ENCODE results near the gene MDH2.
"Not testable (repeated sequence)": the region's sequence is repeated elsewhere in the genome, so short reads cannot be mapped to it uniquely, and the experiment has no call there.

Gene MDH2, protein sequence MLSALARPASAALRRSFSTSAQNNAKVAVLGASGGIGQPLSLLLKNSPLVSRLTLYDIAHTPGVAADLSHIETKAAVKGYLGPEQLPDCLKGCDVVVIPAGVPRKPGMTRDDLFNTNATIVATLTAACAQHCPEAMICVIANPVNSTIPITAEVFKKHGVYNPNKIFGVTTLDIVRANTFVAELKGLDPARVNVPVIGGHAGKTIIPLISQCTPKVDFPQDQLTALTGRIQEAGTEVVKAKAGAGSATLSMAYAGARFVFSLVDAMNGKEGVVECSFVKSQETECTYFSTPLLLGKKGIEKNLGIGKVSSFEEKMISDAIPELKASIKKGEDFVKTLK

DNA sequence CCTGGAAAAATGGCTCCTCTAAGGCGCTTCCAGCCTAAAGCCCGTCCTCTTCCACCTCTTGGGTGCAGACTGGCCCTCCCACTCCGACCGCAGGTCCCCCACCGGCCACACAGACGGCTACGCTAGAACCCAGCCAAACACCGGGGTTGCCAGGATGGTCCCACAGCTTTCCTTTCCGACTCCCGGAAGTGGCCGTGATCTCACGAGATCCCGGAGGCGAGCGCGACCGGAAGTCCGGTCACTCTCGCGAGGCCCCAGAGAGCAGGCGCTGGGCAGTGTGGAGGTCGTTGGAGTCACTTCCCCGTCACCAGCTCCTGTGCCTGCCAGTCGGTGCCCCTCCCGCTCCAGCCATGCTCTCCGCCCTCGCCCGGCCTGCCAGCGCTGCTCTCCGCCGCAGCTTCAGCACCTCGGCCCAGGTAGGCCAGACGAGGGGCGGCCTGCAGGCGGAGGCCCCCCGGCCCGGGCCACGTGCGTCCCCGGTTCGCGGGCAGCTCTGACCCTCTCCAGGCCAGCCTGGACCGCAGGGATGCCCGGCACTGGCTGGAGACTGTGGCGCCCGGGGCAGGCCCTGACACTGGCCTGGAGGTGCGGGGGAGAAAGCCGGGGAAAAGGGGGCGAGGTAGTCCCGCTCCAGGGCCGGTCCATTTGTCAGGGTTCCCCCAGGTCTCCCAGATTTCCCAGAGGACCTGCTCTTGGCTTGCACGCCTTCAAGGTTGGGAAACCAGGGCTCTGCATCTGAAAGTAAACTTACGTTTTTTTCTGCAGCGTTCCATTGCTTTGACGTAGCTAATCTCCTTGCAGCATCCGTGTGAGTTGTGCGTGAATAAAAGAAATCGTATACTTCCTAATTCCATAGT lies at the start of gene MDH2, which contains the start of gene STYXL1:
Gene MDH2 (plus strand): TSS at position 296 of the 857 bp plus-strand sequence. CDS start 55 bp downstream, at position 351.
Gene STYXL1 (minus strand): TSS at position 190 of the 857 bp plus-strand sequence. CDS start 17,477 bp downstream, outside the sequence.
- peak; percentile 93 for DNase-seq (ENCODE audit: low read depth)

DNA sequence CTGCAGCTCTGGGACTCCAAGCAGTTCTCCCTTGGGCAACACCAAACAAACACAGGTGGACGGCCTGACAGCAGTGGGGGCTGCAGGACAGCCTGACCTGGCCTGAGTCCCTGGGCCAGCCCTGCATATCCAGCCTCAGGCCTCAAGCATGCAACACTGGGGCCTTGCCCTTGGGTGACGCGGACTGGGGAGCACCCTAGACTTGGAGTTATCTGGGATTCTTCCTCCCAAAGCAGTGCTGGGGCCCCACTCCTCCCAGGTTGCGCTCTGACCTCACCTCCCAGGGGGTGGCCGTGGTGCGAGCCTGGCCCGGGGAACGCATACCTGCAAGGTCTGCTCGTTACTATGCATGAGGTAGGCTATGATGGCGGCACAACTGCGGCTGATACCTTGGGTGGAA lies 47.3 kb upstream of the MDH2 start:
- DNase-seq (ENCODE audit: low read depth): no peak

DNA sequence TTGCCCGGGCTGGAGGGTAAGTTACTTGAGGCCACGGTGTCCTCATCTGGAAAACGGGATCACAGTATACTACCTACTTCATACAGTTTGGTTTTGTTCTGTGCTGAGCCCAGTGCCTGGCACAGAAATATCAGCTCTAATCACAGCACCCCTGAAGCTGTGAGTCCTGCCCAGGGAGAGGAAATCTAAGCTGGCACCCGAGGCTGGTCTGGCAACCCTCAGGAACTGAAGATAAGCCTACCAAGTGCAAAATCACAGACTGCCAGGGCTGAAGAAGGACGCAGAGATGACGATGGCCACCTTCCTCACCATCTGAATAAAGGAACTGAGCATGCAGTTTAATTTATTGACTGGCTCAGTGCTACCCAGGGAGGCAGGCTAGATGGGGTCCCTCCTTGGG lies 45.8 kb upstream of the MDH2 start:
- no peak for DNase-seq (ENCODE audit: low read depth)

DNA sequence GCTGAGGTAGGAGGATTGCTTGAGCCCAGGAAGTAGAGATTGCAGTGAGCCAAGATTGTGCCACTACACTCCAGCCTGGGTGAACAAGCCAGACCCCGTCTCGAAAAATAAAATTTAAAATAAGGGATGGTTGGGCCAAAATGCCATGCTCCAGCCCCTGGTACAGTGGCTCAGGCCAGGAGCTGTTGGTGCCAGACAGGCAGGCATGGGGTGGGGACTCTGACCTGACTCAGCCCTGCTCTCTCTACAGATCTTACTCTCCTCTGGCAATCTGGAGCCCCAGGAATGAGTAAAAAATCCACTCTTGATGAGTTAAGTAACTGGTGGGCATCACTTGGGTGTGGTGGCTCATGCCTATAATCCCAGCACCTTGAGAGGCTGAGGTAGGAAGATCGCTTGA lies 45.1 kb upstream of the MDH2 start:
- DNase-seq (ENCODE audit: low read depth): no peak

DNA sequence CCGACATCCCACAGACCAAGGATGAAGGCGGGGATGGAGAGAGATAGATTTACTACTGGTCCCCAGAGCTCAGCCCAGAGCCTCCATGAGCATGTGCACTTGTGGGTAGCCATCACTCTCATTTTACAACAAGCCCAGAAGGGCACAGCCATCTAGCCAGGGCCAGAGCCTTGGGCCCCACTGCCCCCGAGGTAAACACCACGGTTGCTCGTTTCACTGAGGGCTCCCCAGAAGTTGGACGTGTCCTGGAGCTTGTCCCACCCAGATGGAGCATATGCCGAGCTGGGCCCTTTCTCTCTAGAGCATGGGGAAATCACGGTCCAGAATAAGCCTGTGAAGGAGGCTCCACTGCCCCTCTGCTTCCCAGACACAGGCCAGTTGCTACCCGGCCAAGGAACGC lies 44.6 kb upstream of the MDH2 start:
- DNase-seq (ENCODE audit: low read depth): no peak

DNA sequence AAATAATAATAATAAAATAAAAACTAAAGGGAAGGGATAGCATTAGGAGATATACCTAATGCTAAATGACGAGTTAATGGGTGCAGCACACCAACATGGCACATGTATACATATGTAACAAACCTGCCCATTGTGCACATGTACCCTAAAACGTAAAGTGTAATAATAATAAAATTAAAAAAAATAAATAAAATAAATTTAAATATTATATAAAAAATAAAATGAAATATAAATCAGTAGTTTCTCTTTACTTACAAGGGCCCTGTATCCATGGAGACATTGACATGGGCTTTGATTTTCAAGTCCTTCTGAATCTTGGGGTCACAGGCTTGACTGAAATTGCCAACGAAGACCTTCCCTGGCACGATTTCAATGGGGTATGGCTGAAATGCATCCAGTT lies 42.9 kb upstream of the MDH2 start:
- DNase-seq (ENCODE audit: low read depth): not testable (repeated sequence)

DNA sequence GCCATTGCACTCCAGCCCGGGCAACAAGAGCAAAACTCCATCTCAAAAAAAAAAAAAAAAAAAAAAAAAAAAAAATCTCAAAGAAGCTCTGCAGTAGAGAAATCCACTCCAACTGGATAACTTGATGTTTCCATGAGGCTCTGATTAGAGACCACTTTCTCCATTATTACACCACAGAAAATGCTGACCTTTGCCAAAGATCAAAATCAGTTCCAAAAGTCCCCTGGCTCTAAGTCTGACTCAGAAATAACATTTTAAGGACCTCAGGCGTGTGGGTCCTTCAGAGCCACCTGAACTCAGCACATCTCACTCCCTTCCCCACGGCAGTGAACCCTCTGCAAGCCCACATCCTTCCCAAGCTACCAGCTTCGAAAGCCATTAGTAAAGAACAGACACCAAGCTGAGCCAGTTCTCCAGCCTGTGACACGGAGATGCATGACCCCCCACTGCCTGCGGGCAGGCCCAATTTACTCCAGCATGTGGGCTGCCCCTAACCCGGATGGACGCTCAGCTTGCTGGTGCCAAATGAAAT lies 39.7 kb upstream of the MDH2 start:
- no peak for DNase-seq (ENCODE audit: low read depth)

DNA sequence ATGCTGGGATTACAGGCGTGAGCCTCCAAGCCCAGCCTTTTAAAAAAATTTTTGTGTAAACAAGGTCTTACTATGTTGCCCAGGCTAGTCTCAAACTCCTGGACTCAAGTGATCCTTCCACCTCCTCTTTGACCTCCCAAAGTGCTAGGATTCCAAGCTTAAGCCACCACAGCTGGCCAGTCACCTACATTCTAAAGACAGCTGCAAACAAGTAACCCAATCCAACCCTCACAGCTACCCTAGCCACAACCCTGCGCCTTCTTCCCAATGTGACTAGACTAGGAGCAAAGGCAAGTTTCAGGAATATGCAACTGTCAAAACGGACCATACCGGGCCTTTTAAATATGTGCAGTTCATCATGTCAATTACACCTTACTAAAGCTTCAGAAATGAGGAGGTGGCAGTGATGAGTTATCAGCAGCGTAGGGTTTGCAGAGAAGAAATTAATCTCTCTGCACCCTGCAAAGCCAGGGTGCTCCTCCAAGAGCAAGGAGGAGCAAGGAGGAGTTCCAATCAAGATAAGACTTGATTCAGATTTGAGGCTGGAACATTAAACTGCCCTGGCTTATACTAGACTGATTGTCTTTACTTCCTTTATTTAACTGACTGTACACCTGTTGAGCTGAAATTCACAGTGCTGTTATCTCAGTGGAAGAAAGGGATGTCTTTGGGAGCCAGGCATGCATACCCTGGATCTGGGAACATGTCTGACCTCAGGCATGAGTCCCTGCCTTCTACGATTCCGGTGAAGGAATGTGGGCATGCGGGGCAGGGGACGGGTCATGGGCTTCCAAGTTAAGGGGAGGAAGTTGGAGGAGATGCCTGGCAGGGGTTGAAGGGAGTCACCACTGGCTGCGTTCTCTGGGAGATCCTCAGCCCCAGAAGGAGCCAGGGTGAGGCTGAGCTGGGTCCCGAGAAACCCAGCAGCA lies 38.0 kb upstream of the MDH2 start:
- DNase-seq (ENCODE audit: low read depth): no peak

DNA sequence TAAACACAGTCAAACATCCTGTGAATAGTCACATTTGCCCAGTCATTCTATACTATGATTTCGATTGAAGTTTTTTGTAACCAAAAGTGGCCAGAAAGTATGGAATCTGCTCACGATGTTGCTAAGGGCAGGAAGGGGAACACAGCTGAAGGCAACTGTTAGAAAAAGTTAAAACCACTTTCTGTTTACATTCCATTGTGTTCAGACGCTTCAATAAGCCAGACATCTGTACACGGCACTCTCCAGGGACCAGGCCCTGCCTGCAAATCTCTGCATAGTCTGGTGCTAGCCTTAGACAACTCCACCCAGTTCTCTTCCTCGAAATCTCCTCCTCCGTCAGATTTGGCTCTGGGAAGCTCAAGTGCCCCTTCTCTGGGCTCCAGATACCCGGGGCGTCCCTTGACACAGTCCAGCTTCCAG lies 36.5 kb upstream of the MDH2 start:
- DNase-seq (ENCODE audit: low read depth): peak; percentile 49

DNA sequence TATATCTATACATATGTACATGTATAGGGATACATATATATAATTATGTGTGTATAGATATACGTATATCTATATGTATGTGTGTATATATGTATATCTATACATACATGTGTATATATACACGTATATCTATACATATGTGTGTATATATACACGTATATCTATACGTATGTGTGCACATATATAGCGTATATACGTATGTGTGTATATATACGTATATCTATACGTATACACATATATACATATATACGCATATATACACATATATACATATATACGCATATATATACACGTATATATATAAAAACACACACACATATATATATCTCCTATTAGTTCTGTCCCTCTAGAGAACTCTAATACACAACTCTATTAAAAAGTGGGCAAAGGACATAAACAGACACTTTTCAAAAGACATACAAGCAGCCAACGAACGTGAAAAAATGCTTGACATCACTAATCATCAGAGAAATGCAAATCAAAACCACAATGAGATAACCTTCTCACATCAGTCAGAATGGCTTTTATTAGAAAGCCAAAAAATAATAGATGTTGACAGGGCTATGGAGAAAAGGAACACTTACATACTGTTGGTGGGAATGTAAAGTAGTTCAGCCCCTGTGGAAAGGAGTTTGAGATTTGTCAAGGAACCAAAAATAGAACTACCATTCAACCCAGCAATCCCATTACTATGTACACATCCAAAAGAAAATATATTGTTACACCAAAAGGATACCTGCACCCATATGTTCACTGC lies 31.5 kb upstream of the MDH2 start:
- DNase-seq (ENCODE audit: low read depth): peak; percentile 73

DNA sequence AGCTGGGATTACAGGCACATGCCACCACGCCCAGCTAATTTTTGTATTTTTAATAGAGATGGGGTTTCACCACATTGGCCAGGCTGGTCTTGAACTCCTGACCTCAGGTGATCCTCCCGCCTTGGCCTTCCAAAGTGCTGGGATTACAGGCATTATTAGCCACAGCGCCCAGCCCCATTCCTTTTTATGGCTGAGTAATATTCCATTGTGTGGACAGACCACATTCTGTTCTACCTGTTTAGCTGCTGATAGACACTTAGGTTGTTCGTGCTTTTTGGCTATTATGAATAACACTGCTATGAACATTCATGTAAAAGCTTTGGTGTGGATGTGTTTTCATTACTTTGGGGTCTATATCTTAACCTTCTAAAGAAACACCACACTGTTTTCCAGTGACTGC lies 29.4 kb upstream of the MDH2 start:
- not testable (repeated sequence) for DNase-seq (ENCODE audit: low read depth)

DNA sequence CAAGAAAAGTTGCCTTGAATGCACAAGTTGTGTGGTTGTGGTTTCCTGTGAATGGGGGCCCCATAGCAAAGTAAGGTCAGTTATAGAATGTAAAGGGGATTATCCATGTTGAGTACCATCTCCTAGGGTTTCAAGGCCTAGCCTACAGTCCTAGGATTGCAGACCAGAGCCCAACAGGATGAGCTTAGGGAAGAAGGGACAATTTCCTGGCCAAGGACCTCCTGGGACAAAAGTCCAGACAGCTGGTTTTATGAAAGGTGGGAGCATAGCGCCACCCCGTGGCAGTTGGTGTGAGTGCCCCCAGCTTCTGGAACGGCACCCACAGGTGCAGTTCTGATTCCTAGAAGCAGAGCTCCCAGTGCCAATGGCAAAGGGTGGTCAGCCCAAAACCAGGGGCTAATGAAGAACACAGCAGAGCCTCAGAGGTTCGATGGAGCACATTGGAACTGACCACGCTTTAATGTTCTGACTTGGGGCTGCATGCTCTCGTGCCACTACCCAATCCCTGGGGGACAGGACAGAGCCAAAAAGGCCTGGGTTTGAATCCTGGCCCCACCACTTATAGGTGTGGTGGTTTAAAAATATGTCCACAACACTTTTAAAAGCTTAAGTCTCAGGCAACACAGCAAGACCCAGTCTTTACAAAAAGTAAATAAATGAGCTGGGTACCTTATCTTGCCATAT lies 27.7 kb upstream of the MDH2 start:
- DNase-seq (ENCODE audit: low read depth): peak; percentile 47

DNA sequence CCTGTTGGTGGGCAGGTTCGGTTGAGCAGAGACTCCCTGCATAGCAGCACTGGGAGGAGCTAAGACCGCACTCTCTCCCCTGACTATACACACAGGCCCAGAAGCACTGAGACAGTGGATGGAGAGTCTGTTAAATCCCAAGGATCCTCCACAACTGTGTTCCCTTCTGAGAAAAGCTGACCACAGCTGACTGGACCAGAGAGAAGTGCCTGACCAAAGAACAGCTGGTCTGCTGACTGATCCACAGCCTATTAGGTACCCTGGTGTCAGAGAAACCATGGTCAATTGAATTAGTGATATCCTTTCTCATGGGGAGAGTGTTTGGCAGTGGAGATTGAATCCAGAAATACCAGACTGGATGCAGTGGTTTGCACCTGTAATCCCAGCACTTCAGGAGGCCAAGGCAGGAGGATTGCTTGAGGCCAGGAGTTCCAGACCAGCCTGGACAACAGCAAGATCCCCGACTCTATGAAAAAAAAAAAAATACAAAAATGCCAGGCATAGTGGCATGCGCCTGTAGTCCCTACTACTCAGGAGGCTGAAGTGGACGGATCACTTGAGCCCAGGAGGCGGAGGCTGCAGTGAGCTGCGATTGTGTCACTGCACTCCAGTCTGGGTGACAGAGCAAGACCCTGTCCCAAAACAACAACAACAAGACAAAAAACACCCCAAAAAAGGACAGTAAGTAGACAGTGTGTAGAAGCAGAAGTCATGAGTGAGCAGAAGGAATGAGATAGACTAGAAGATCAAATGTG lies 25.7 kb upstream of the MDH2 start:
- DNase-seq (ENCODE audit: low read depth): no peak

DNA sequence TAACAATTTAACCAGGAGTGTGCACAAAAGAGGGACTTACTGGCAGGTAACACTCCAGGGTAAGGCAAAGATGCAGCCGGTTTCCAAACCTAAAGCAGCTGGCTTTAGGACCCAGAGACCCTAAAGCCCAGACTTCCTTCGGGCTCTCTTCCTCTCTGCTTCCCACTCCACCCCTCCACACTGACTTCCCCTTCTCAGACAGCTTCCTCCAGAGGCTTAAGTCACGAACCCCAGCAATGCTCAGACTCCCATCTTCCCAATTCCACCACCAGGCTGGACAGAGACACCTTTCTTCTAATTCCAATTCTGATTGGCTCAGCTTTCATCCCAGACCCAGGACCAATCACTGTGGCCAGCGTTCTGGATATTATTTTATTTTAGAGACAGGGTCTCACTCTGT lies 24.9 kb upstream of the MDH2 start:
- no peak for DNase-seq (ENCODE audit: low read depth)

DNA sequence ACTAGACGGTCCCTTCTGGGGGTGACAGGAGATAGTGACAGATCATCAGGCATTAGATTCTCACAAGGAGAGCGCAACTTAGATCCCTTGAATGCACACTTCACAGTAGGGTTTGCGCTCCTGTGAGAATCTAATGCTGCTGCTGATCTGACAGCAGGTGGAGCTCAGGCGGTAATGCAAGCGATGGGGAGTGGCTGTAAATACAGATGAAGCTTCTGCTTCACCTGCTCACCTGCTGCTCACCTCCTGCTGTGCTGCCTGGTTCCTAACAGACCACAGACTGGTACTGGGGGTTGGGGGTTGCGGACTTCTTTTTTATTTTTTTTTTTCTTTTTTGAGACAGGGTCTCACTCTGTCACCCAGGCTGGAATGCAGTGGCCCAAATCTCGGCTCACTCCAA lies 18.2 kb upstream of the MDH2 start:
- DNase-seq (ENCODE audit: low read depth): not testable (repeated sequence)

DNA sequence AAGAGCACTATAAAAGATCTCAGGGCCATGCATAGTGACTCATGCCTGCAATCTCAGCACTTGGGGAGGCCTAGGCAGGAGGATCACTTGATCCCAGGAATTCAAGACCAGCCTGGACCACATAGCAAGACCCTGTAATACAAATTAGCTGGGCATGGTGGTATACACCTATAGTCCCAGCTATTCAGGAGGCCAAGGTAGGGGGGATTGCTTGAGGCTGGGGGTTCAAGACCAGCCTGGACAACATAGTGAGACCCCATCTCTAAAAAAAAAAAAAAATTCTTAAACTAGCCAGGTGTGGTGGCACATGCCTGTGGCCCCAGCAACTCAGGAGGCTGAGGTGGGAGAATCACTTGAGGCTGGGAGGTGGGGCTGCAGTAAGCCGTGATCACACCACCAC lies 15.9 kb upstream of the MDH2 start:
- no peak for DNase-seq (ENCODE audit: low read depth)

DNA sequence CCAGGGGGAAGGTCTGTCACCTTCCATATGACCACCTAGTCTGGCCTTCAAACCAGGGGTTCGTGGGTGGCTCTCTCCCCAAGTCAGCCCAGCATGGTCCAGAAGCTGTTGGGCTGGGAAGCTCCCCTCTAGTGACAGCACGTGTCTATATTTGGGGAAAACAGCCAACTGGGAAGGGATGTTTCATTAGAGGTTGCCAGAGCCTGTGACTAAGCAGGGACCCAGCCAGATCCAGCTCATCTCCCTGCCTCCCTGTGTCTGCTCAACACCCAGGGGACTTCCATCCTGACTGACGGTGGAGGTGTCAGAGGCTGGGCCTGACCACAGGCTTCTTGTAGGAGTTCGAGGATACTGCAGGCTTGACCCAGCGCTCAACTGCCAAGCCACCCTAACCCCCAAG lies 10.6 kb upstream of the MDH2 start:
- peak; percentile 42 for DNase-seq (ENCODE audit: low read depth)

DNA sequence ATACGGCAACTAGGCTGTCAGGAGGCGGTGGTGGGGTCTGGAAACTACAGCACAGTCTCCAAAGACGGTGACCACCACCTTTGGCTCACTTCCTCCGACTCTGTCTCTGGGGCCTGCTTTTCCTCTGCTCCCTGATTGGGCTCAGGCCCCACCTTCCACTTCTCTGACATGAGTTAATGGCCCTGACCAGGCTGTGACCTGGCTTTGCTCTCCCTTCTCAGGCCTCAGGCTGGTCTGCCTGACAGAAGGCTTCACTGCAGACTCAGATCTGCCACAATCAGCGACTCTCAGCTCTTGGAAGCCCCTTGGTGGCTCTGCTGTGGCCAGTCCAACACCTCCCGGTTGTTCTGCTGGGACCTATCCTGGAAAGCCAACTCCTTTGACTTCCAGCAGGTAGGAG lies 7.8 kb upstream of the MDH2 start:
- peak; percentile 44 for DNase-seq (ENCODE audit: low read depth)

DNA sequence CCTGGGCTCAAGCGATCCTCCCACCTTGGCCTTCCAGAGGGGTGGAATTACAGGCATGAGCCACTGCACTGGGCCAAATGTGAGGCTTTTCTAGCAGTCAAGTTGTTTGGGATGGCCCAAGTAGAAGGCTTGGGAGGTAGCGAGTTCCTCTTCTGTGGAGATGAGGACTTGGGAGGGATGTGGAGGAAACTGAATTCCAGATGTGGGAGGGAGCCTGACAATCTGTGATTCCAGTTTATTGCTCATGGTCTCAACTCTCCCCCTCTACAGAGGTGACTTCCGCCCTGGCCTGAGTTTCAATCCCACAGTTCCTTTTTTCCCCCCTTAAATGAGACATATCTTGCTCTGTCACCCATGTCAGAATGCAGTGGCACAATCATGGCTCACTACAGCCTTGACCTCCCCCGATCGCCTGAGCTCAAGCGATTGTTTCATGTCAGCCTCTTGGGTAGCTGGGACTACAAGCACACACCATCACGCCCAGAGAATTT lies 3.5 kb upstream of the MDH2 start:
- DNase-seq (ENCODE audit: low read depth): no peak
